HepG2 (cell line): ENCODE results near the gene ERLIN1. TPM values are rescaled to one million over a fixed set of nuclear protein-coding genes. Genes with fewer than 3 reads are reported as not detected.

Source experiments
- ATAC-seq: fragments of 200-7000 bp; cut with Tn5 transposase; 3 replicates; pipeline ENCODE4 v1.9.1; 2020; ENCODE audit warnings: mild to moderate bottlenecking, moderate library complexity
- BruUV-seq: library from RNA; stranded (reverse); fragments of 400-500 nt; replicated peaks from 2 replicates; lab custom pipeline; 2021; lab: Mats Ljungman, UMichigan
- CTCF ChIA-PET: fragments of 300-600 bp; formaldehyde crosslinking; extraction: SDS; loops from one replicate; lab custom pipeline; 2021; ENCODE audit warnings: low total read pairs, inconsistent platforms, low intra/inter-chr PET ratio; lab: Yijun Ruan, JAX
- POLR2A ChIA-PET: fragments of 350-600 bp; sonication (Branson Sonifier 250); formaldehyde crosslinking; loops from one replicate; lab custom pipeline; 2020; ENCODE audit warnings: antibody characterized with exemption, inconsistent platforms; lab: Yijun Ruan, JAX
- DNase-seq: peaks from one replicate; pipeline ENCODE4 v3.0.0-alpha.2; 2015; ENCODE audit warnings: low spot score
- FAIRE-seq: peaks from 3 replicates; lab custom pipeline; 2011; peaks lifted over from hg19 to GRCh38; lab: Jason Lieb, UNC
- H2AFZ ChIP-seq: one replicate; pipeline ENCODE4 v1.6.1; 2011; ENCODE audit warnings: low read length, inconsistent platforms
- H3K27ac ChIP-seq: fragments of 300-600 bp; 3 replicates; pipeline ENCODE4 v1.8.0; 2011; ENCODE audit warnings: mixed run types, mild to moderate bottlenecking, mixed read lengths, low read length, inconsistent platforms; ENCODE audit not compliant: insufficient read depth; ENCODE audit errors: extremely low read length
- H3K27me3 ChIP-seq, 2 experiments: fragments of 200-600 bp in 1 of 2; 2 replicates in 1 of 2; 3 replicates in 1 of 2; pipeline versions ENCODE4 v1.6.0 to v1.8.0; 2011; ENCODE audit warnings: low read length in 2 of 2, mild to moderate bottlenecking in 2 of 2, moderate library complexity in 2 of 2, inconsistent platforms in 1 of 2; ENCODE audit not compliant: insufficient read depth in 2 of 2, control insufficient read depth in 1 of 2
- H3K36me3 ChIP-seq, 2 experiments: fragments of 200-600 bp in 1 of 2; replicated peaks in 1 of 2; 2 replicates in 1 of 2; 3 replicates in 1 of 2; pipeline versions ENCODE4 v1.5.1 to v1.8.0; 2011; ENCODE audit warnings: low read length in 2 of 2, inconsistent platforms in 1 of 2; ENCODE audit not compliant: insufficient read depth in 2 of 2, control insufficient read depth in 1 of 2
- H3K4me1 ChIP-seq: 2 replicates; pipeline ENCODE4 v1.5.1; 2012; ENCODE audit warnings: low read length, inconsistent platforms; ENCODE audit not compliant: insufficient read depth
- H3K4me2 ChIP-seq: 2 replicates; pipeline ENCODE4 v1.6.0; 2011; ENCODE audit warnings: low read depth, low read length, inconsistent platforms
- H3K4me3 ChIP-seq, 3 experiments: fragments of 200-600 bp in 1 of 3; sonication (generic), shearing (Covaris generic) in 1 of 3; replicated peaks in 1 of 3; 2 replicates each; pipeline ENCODE4 v1.5.1; 2011 to 2016; ENCODE audit warnings: low read length in 3 of 3, inconsistent platforms in 2 of 3, low read depth in 2 of 3, mild to moderate bottlenecking in 2 of 3, control low read depth in 1 of 3, mixed read lengths in 1 of 3; ENCODE audit not compliant: insufficient read depth in 1 of 3
- H3K79me2 ChIP-seq: one replicate; pipeline ENCODE4 v1.6.1; 2011; ENCODE audit warnings: low read length, inconsistent platforms; ENCODE audit not compliant: insufficient read depth
- H3K9ac ChIP-seq: 2 replicates; pipeline ENCODE4 v1.6.0; 2011; ENCODE audit warnings: mild to moderate bottlenecking, low read depth, low read length, inconsistent platforms; ENCODE audit not compliant: insufficient read depth
- H3K9me3 ChIP-seq: 2 replicates; pipeline ENCODE4 v1.5.1; 2012; ENCODE audit warnings: mild to moderate bottlenecking, low read length
- H4K20me1 ChIP-seq: 2 replicates; pipeline ENCODE4 v1.6.0; 2011; ENCODE audit warnings: inconsistent platforms, mild to moderate bottlenecking, low read length, moderate library complexity; ENCODE audit not compliant: insufficient read depth
- ADNP ChIP-seq: sonication (generic); formaldehyde crosslinking; IDR thresholded peaks from 2 replicates; pipeline ENCODE4 v1.4.0; 2020; ENCODE audit warnings: missing genetic modification reagents
- ATF2 ChIP-seq: sonication (generic); formaldehyde crosslinking; IDR thresholded peaks from 2 replicates; pipeline ENCODE4 v1.4.0; 2020; ENCODE audit warnings: missing genetic modification reagents
- ATF7 ChIP-seq, 2 experiments: fragments of 450-650 bp in 1 of 2; sonication (generic) in 1 of 2; formaldehyde crosslinking in 1 of 2; IDR thresholded peaks; 2 replicates each; pipeline versions ENCODE4 v1.4.0 to v1.6.1; 2016 to 2020; ENCODE audit warnings: antibody characterized with exemption in 1 of 2, mild to moderate bottlenecking in 1 of 2, missing genetic modification reagents in 1 of 2
- IKZF1 ChIP-seq: fragments of 450-650 bp; IDR thresholded peaks from 2 replicates; pipeline ENCODE4 v1.7.1; 2016
- IRF2 ChIP-seq: IDR thresholded peaks from 2 replicates; pipeline ENCODE4 v1.6.1; 2018; ENCODE audit warnings: missing genetic modification reagents, missing compliant biosample characterization
- PHF5A ChIP-seq: IDR thresholded peaks from one replicate; pipeline ENCODE4 v1.6.1; 2018; ENCODE audit warnings: low read depth, missing genetic modification reagents; ENCODE audit not compliant: unreplicated experiment
- SATB2 ChIP-seq: sonication (generic); formaldehyde crosslinking; IDR thresholded peaks from 2 replicates; pipeline ENCODE4 v1.5.0; 2020; ENCODE audit warnings: missing genetic modification reagents
- U2AF2 ChIP-seq: fragments of 200-400 bp; formaldehyde crosslinking; IDR thresholded peaks from 2 replicates; pipeline ENCODE4 v1.6.1; 2017; ENCODE audit warnings: low read depth, mild to moderate bottlenecking, low read length
- ZFX ChIP-seq: sonication (generic); formaldehyde crosslinking; IDR thresholded peaks from 2 replicates; pipeline ENCODE4 v1.4.0; 2020; ENCODE audit warnings: mild to moderate bottlenecking, low read depth, missing genetic modification reagents, moderate library complexity
- ZNF407 ChIP-seq: sonication (generic); formaldehyde crosslinking; IDR thresholded peaks from one replicate; pipeline ENCODE4 v1.5.1; 2020; ENCODE audit warnings: mild to moderate bottlenecking, missing genetic modification reagents; ENCODE audit errors: not compliant biosample characterization
- ZNF7 ChIP-seq: IDR thresholded peaks from 2 replicates; pipeline ENCODE4 v1.6.1; 2016; ENCODE audit warnings: missing biosample characterization, missing genetic modification reagents
- WGBS: methylation state at CpG from one replicate; pipeline ENCODE4 v1.1.6; 2017; ENCODE audit warnings: low lambda C conversion rate; 5-methylcytosine and 5-hydroxymethylcytosine counted together
- in situ Hi-C: cut with HindIII; loops from 2 replicates; pipeline ENCODE4 v1.10.0; 2017; ENCODE audit warnings: low pct_unique_long_range_greater_than_20kb; ENCODE audit not compliant: extremely low pct_ligation_motif_present
- intact Hi-C: fragments of 100-400 bp; cut with micrococcal nuclease; formaldehyde crosslinking; loops from one replicate; pipeline ENCODE4 v1.10.0; 2022; ENCODE audit not compliant: unreplicated experiment
- polyA plus RNA-seq, 8 experiments: library from polyadenylated mRNA; depleted of rRNA in 3 of 8; stranded (reverse) in 7 of 8; unstranded in 1 of 8; fragments of >200 nt; fragmentation: Illumina TruSeq in 4 of 8; extraction: Trizol in 4 of 8; gene quantifications; 2 replicates each; pipeline versions ENCODE4 v1.2.1 to v1.2.3, GENCODE V29; 2011 to 2016; ENCODE audit warnings: low read depth in 4 of 8, missing spikeins in 1 of 8, mixed read lengths in 1 of 8; ENCODE audit not compliant: insufficient read depth in 1 of 8
- total RNA-seq, 5 experiments: library from RNA; depleted of rRNA; stranded (reverse); fragments of >200 nt; fragmentation: Illumina TruSeq; extraction: Trizol; gene quantifications; 2 replicates each; pipeline ENCODE4 v1.2.3, GENCODE V29; 2016; ENCODE audit warnings: low read depth in 1 of 5

ERLIN1 gene
- total and polyA plus RNA-seq, 2 of the 13 experiments (the other 11 are each of a cell fraction or from before 2014, with no cell fraction given): 56.8 to 69.3 TPM

GRCh38 chr10:100143756-100144155 is 42.1 kb downstream of the ERLIN1 start:
- FAIRE-seq (no peak), DNase-seq (no peak), ATAC-seq (no peak)
- WGBS: 87% methylated on average over 9 of the region's 9 CpGs
- H3K4me2 ChIP-seq: no peak overlapping the region
- H4K20me1 ChIP-seq: no peaks in the 10 kb centered on the region
- no peaks in the 10 kb centered on the region for H3K36me3 ChIP-seq
- no peaks in the 10 kb centered on the region for H3K9me3 ChIP-seq
- H2AFZ ChIP-seq: no peak overlapping the region
- POLR2A ChIA-PET: no interaction called here
- TF ChIP-seq IRF2 (no peak), ZNF7 (no peak), ZNF407 (no peak), ADNP (CRISPR knock-in tag) (no peak), PHF5A (CRISPR knock-in tag) (no peak), U2AF2 (no peak), IKZF1 (no peak), SATB2 (no peak), ZFX (CRISPR knock-in tag) (no peak), ATF2 (no peak), ATF7 (IDR thresholded peaks at IDR 0.05) (no peak), ATF7 (CRISPR knock-in tag; IDR thresholded peaks at IDR 0.05) (no peak)
- BruUV-seq: no TSS peak
- no peaks in the 10 kb centered on the region for H3K79me2 ChIP-seq
- CTCF ChIA-PET: no interaction called here
- no peaks in the 10 kb centered on the region for H3K27me3 ChIP-seq
- intact Hi-C loops: no loop called here
- H3K4me3 ChIP-seq: no peak overlapping the region
- in situ Hi-C loops: no loop called here
- no peak overlapping the region for H3K27ac ChIP-seq
- H3K9ac ChIP-seq: no peak overlapping the region
- peaks cover 21% of the 10 kb centered on the region for H3K4me1 ChIP-seq
